ENCODE measurements around the gene ACACB.

The ACACB gene

DNA sequence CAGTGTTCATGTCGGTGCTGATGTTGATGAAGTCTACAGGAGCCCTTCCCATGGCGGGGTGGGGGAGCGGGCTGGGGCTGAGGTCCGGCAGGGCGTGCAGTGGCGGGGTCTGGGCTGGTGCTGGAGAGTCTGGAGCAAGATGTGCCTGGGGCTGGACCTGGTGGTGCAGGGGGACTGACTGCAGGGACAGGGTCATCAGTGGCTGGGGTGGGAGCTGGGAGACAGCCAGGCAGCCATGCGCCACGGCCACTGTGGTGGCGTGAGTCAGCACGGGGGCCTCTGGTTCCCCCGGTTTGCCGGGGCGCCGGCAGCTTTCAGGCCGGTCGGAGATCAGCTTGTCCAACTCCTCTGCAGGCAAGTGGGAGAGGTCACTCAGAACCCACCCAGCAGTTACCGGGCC, 165.1 kb downstream of the ACACB start:
- DNase-seq, result no peak

DNA sequence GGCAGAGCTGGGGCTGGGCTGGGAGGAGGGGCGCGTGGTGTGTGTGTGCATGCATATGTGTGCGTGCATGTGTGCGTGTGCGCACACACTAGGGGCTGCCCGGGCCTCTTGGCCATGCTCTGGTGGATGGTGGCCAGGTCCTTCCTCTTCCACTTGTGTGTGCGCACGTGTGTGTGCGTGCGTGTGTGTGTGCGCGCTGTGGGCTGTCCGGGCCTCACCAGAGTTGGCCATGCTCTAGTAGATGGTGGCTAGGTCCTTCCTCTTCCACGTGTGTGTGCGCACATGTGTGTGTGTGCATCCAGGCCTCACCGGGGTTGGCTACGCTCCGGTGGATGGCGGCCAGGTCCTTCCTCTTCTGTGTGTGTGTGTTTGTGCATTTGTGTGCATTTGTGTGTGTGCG, 168.0 kb downstream of the ACACB start:
- DNase-seq, result no peak

DNA sequence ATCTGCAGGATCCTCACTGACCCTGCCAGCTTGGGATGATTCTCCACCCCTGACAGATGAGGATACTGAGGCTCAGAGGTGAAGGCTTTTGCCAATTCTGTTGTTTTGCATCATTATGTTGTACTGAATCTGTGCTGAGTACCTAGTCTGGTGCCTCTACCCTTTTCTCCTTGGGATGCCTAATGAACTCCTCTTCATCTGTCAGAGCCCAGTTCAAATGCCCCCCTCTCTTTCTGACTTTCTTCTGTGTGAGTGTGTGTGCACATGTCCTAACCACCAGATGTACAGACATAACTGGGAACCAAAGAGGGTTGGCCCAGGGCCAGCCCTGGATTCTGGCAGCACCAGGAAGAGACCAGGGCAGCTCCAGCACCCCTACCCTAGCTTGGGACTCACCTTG, 169.9 kb downstream of the ACACB start:
- DNase-seq, result no peak

DNA sequence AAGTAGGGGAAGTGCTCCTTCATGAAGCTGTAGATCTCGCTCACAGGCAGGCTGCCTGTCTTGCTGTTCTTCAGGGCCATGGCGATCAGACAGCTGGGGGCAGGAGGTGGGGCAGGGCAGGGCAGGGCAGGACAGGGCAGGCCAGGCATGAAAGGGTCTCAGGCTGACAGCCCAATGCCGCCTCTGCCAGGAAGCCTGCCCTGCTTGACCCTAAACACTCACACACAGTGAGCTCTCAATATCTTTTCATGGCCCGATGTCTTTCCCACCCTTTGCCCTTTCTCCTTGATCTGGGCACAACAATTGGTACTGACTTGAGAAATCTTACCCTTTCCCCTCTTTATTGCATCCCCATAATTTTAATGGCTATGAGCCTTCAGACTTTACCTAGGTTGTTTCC, 170.3 kb downstream of the ACACB start:
- DNase-seq, result no peak

DNA sequence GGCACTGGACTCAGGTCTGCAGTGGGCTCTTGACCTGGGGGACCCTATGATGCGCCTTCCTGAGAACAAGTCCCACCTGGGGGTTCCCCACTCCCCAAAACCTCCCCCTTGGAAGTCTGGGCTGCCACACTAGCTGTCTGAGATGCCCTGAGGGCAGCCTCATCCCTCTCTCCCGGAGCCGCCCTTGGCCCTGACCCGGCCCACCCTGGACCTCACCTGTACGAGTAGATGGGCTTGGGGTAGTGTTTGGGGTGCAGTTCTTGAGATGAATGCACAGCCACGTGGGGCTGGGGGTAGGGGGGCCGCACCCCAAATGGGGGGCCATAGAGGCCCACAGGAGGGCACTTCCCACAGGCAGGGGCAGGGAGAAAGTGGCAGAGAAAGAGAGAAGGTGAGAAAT, 170.8 kb downstream of the ACACB start:
- no peak for DNase-seq

DNA sequence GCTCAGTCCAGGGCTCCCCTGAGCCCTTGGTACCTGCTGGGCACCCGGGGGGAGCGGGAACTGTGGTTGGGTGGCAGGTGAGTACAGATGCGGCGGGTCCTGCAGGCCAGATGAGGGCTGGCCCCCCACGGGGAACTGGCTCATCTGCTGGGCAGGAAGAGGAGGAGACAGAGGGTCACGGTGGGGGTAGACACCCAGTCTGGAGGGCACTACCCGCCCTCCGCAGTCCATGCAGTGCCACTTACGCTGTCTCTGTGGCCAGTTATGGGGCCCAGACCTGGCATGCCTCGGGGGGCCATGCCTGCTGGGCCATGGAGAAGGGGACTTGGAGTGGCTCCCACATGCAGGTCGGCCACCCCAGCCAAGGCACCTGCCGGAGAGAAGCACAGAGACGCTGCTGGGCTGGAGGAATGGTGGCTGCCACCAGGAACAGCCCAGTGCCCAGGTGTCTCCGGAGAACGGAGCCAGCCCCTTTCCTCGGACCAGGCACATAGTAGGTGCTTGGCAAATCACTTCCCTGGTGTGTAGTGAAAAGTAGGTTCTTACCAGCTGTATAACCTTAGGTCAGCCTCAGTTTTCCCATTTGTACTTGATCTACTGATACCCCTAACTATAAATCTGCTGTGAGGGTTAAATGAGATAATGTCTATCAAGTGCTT, 171.6 kb downstream of the ACACB start:
- no peak for DNase-seq

DNA sequence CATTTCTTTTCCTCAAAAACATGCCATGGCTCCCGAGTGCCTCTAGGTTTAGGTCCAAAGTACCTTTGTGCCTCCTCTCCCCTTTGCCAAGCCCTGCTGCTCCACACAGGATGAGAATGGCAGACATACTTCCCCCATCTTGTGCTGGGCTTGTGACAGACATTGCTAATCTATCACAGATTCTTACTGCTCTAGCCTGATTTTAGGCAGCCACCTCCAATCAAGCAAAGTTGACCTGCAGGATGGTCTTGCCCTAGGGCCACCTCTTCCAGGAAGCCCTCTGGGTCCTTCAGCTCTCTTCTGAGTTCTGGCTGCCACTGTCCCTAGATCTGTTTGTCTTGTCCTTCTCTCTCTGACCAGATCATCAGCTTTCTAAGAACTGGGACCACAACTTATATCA, 172.2 kb downstream of the ACACB start:
- DNase-seq, result no peak

DNA sequence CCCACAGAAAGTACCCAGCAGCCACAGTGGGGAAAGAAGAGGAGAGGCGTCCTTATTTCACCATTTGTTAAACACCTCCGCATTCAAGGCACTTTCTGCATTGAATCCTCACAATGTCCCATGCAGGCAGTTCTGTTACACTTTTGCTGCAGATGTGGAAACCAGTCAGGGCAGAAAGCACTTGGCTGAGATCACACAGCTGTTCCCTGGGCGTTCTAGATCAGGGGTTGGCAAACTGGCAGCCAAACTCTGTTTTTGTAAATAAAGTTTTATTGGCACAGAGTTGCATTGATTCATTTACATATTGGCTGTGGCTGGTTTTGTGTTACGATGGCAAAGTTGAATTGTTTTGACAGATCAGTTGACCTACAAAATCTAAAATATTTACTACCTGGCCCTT, 172.6 kb downstream of the ACACB start:
- DNase-seq, result no peak

DNA sequence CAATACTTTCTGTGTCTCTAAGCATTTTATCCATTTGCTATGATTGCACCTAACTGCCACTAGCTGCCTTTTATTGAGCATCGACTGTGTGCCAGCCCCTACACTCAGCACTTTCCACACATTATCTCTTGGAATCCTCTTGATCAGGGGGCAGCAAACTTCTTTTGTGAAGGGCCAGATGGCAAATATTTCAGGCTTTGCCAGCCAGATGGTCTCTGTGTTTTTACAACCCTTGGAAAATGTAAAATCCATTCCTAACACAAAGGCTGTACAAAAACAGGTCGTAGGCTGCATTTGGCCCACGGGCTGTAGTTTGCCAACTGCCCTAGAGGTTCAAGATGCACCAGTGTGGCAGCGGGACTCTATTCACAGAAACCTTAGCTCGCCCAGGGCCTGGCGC, 173.2 kb downstream of the ACACB start:
- no peak for DNase-seq

DNA sequence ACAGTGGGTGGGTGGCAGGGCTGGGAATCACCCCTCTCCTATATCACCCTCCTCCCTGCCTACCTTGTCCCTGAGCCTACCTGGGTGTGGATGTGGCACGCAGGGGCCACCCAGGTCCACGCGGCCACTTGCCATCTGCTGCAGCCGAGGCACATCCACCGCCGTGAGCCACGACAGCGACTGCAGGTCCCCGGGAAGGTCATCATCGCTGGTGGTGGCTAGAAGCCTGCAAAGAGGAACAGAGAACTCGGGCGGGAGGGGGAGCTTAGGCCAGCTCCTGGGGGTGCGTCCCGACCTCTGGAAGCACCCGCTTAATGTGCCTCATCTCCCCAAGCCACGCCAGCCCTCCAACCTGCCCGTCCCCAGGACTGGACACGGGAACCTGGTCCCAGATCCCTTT, 173.7 kb downstream of the ACACB start:
- no peak for DNase-seq

DNA sequence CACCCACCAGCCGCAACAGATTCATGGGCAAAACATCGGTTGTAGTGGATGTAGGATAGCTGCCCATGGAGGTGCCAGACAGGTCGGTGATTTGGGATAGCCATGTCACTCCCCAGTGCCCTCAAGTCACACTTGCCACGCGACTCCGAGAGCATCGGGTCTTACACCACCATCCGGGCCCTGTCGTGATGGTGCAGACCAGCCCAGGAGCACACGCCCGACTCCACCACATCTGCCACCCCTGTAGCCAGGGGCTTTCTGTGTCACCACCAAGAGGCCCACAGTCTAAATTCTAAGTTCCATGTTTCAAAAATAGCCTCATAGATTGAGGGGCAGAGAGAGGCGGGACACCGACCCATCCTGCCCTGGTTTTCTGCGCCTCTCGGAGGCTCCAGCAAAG, 174.7 kb downstream of the ACACB start:
- DNase-seq, result no peak

DNA sequence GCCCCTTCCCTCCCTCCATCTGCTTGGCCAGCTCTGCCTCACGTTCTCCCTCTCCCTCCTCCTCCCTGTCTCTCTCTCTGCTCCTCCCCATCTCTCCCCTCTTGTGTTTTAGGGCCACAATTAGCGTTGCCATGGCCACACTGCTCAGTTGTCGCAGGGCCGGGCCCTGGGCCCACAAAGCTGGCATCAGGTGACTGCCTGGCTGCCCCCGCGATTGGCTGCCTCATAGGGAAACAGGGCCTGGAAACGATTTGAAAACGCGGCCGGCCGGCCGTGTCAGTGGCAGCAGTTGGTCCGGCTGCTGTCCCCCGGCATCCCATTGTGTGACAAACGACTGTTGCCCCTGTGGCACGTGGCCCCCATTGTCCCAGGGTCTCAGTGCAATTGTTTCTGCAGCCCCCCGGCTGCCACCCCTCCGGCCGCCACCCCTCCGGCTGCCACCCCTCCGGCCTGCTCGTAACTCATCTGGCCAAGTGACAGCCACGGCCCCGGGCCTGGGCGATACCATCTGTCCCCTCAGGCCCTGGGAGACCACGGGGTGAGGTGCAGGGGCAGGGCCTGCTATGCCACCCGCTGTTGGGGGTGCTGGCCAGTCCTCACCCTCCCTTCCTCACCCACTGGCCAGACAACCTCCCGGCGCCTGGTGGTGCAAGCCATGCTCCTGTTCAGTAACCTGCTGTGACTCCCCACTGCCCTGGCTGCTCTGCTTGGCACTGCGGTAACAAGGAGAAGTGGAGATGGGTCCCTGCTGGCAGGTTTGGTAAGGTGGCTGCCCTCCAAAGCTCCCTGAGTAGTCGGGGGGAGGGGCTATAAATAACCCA, 175.3 kb downstream of the ACACB start:
- DNase-seq, result no peak

DNA sequence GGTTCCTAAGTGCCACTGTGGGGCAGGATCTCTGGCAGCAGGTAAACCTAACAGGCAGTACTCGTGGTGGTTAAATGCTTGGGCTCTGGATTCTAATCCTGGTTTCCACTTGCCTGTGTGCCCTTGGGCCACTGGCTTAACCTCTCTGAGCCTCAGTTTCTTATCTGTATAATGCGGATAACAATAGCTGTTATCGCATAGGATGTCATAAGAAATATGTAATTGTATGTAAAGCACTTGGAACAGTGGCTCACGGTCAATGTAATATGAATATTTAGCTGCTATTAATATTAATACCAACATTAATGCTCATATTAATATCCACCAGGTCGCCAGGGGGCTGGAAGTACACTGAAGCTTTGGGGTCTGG, 175.9 kb downstream of the ACACB start:
- DNase-seq, result no peak

DNA sequence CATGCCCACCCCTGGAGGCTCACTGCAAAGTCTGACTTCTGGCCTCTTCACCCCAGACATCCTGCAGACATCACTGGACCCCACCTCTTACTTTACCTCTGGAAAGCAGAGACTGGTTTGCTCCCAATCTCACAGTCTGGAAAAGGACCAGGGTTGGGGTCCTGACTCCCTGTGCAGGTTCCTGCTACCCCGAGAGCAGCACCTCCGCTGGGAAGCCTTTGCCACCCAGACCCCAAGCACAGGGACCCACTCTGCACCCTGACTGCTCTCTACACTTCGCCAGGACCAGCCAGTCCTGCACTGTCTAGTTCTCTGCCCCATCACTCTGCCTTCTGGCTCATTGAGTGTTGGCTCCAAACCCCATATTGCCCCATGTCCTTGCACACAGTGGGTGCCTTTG, 176.7 kb downstream of the ACACB start:
- no peak for DNase-seq

DNA sequence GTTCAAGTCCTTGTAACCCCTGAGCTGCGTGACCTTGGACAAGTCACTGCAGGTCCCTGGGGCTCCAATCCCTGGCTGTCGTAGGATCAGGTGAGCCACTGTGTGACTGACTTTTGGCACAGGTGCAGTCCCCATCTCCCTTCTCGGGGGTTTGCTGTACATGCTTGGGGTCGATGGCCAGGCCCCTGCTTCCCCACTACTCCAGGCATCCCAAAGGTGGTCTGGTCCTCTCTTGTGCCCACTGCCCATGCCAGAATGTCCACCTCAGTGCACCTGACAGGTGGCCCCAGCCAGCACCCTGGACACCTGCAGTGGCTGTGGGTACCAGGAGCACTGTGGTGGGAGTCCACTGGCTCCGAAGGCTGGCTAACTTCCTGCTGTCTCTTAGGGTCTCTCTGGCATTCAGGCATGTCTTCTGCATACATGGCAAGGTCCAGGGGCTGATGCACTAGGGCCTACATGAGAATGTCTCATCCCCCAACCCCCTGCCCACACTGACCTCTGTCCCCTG, 178.0 kb downstream of the ACACB start:
- no peak for DNase-seq

DNA sequence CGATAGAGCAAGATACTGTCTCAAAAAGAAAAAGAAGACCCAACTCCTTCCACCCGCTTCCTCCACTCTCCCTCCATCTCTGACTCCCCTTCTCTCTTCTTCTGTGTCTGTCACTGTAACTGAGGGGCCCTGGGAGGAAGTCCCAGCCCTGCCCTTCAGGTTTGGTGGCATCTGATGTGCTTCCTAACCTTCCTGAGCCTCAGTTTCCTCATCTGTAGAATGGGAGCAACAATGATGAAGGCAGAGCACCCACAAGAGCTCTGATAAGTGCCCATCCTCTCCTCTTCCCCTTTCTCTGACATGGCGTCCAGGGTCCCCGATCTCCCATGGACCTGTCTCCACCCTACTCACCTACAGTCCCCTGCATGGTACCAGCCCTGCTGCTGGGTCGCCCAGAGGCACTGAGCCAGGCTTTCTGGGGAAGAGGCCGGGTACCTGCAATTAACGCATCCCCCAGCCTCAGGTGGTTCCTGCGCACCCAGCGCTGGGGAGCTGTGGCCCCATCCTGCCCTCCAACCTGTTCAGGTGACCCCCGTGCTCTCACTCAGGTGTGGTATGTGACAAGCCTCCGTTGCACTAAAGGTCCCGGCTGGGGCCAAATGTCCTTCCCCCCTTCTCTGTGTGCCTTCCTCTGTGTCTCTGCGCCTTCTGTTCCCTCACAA, 179.5 kb downstream of the ACACB start:
- no peak for DNase-seq

DNA sequence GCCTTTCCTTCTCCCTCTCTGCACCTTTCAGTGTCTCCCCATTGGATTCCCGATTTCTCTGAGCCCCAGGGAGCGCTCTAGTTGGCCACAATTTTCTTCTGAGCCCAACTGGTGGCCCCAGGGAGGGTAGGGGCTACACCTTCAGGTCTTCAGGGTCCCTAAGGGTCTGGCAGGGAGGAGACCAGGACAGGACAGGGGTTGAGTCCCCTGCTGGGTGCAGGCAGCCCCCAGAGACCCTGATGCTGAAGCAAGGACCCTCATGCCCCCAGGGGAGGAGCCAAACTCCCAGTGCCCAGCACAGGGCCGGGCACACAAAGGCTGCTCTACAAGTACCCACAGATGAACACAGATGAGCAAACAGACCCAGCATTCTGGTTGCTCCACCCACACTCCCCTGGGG, 180.0 kb downstream of the ACACB start:
- no peak for DNase-seq

DNA sequence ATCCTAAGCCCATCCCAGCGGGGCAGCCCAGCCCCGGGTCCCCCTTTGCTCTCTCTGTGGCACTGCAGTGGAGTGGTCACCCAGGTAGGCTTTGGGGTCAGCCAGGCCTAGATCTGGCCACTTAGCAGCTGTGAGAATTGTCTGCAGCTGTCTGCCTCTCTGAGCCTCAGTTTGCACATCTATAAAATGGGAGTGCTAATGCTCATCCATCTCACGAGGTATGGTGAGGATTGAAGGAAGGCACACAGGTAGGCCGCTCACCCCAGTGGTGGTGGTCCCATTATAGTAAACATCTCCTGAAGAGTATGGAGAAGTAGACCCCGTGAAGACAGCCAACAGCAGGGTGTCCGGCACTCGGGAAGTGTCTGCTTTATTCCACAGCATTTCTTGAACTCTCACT, 183.5 kb downstream of the ACACB start:
- DNase-seq, result no peak

DNA sequence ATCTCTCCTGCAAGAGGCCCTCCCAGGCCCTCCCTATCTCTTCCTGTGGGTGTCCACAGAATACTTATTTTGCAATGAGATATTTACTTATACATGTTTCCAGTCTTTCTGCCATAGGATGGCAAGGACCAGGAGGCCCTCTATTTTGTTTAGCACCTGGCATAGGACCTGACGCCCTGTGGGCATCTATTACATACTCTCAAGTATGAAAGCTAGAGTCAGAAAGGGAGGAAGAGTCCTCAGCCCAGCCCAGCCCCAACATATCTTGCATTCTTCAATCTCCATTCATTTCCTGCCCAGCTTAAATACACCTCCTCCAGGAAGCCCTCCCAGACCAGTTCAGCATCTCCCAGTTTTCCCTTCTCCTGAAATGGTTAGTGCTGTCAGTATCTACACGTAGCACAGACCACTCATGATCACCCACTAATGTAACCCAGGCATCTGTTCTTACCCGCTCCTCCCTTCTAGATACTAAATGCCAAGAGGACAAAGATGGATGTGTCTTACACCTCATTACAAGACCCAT, 185.3 kb downstream of the ACACB start:
- DNase-seq, result no peak

DNA sequence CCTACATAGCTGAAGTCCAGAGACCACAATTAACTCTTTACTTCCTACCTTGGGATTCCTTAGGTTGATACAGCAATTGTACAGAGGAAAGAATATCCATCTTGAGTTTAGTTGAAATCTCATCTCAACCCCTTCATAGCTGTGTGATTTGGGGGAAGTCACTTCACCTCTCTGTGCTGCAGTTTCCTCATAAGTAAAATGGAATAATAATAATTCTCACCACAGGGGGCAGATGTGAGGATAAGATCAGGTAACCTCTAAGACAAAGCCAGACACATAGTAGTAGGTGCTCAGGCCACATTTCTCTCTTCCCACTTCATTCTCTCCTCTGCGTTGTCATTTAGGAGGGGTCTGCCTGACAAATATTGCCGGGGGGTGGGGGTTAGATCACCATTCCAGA, 186.0 kb downstream of the ACACB start:
- DNase-seq, result no peak

DNA sequence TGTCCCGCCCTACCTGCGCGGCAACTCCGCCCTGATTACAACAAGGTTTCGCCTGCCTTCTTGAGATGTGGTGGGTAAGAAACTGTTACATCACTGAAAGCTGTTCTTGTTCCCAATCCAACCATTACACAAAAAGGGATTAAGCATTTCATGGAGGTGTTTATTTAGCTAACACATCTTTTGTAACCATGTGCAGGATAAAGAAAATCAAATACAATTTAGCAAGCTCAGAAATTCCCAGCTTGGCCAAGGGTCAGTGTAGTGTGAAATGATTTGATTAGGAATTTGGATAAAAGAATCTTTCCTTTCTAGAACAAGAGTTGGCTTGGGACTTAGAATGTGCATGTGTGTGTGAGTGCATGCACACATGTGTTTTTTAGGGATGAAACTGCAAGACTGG, 186.4 kb downstream of the ACACB start:
- DNase-seq, result no peak

DNA sequence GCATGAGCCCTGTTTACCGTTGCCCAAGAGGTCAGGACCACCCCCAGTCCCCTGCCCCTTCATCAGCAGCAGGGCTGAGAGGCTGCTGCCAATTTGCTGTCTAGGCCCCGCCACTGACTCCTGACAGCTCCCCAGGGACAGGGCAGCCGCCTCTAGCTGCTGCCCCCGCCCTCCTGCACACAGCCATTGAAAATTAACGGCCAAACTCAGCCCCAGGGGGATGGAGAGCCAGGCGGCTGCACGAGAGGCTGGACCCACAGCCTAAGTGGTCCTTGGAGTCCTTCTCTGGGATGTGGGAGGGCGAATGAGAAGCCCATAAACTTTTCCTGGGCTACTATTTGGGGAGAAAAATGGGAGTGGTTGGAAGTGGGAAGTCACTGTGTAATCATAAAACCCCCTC, 188.1 kb downstream of the ACACB start:
- DNase-seq, result no peak

DNA sequence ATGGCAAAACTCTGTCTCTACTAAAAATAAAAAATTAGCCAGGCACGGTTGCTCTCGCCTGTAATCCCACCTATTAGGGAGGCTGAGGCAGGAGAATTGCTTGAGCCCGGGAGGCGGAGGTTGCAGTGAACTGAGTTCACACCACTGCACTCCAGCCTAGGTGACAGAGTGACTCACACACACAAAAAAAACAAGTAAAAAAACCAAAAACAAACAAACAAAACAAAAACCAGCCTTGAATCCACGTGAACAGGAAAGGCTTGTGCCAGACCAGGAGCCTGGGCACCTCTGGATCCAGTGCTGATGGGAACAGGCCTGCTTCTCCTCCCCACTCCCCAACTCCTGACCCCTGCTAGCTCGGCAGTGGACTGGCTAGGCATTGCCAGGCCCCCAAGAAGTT, 189.2 kb downstream of the ACACB start:
- no peak for DNase-seq

DNA sequence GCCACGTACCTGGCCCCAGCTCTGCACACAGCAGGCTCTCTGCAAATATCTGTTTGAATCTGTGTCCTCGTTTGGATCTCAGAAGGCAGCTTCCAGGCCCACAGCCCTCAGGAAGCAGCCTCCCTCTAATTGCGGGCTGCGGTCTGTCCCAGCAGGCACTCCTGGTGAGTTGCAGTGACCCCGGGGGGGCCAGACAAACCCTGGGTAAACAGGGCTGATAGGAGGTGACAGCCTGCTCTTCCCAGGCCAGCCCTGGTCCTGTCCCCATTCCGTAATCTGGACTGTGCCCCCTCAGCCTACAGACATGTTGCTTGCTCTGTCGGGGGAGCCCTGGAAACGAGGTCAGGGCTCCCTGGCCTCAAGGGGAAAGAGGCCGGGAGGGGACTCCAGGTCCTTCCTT, 190.7 kb downstream of the ACACB start:
- no peak for DNase-seq
